GM03348 (cell line): ENCODE measurements around the gene NKPD1.
"Not testable (repeated sequence)": the region's sequence is repeated elsewhere in the genome, so short reads cannot be mapped to it uniquely, and the experiment has no call there.

Experiments
- DNase-seq: peaks from one replicate; pipeline ENCODE4 v3.0.0; 2012; ENCODE audit warnings: low spot score

The NKPD1 gene

DNA sequence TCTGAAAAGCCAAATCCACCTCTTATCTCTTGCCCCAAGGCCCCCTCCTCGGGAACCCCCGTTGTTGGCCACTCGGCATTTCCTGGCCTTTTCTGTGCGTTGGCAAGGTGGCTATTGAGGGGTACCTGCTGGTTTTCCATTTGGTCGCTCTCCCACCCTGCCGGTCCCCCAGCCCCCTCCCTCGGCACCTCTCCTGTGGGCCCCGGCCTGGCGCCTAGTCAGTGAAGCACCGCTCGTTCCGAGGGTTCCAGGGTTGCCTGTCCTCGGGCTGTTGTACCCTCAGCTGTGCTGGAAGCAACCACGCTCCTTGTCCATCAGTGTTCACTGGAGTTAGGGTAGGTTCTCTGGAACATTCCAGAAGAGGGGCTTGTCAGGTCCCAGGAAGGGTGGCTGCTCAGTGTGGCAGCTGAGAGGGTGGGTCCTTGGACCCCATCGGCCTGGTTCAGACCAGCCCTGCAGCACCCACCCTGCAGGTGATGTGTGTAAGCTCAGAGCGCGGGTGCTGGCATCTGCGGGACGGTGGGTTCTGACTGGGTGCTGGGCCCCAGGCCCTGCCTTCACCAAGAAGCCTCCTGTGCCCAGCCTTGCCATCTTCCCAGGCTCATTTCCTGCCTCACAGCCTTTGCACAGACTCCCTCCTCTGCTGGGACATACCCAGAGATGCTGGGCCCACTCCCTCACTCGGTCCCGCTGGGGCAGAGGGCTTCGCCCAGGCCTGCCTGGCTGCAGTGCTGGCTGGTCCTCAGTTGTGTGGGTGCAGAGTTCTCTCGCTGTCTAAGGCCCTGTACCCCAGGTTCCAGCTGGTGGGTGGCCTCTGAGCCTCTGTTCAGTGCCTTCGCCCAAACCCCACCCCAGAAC, 21.3 kb downstream of the NKPD1 start:
- DNase-seq, result no peak

DNA sequence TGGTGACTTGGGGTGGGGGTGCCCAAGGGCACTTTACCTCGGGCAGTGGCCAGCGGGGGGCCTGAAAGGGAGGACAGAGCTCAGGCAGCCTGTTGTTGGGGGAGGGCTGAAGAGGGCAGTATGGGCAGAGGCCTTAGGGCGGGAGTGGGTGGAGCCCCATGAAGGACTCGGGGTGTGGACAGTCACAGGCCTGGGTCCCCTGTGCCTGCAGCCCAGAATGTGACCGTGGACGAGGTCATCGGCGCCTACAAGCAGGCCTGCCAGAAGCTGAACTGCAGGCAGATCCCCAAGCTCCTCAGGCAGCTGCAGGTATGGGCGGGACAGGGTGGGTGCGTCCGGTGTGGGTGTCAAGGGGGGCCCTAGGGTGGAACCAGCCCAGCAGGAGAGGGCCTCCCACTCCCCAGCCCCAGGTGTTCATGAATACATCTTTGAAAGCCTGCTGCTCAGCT, 22.5 kb downstream of the NKPD1 start:
- no peak for DNase-seq

DNA sequence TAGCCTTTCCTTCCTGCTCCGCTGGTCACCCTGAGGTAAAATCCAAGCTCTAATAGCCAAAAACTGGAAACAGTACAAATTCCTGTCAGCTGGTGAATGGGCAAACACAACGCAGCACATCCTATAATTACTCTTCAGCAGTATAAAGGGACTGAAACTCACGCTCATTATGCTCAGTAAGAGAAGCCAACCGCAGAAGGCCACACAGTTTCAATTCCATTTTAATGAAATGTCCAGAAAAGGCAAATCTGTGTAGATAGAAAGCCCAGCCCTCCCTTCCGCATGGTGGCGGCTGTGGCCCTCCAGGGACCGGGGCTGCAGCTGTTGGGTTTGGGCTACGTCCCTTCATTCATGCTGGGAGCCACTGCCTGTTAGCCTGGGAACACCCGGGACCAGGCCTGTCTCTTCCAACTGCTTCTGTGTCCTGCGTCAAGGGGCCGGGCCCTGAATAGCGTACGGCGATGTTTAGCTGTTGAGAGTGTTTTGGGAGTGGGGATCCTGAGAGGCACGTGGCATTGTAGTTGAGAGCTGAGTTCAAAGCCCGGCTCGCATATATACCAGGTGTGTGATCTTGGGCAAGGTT, 23.5 kb downstream of the NKPD1 start:
- DNase-seq, result no peak

DNA sequence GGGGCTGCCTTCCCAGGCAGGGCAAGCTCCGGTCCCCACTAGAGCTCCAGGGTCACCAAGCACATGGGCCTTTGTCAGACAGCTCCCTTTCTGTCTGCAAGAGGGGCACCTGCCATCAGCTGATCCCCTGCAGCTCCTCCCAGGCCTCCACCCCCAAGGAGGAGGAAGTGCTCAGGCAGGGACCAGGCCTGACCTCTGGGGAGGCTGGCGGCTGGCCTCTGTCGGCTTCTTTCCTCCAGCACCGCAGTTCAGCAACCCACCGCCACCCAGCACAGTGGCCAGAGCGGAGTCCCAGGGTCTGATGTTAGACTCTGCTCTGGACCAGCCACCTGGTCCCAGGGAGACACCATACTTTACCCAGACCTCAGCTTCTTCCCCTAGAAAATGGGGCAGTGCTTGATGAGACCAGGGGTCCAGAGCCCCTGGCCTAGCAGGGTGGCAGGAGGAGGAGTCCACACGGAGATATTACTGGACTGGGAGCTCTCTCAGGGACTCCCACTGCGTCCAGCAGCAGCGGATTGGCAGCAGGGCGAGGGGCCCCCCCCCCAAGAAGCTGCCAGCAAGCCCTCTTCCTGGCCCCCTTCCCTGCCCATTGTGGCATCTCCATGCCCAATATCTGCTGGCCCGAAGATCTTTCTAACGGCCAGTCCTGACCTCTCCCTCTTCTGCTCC, 24.1 kb downstream of the NKPD1 start:
- DNase-seq, result no peak

DNA sequence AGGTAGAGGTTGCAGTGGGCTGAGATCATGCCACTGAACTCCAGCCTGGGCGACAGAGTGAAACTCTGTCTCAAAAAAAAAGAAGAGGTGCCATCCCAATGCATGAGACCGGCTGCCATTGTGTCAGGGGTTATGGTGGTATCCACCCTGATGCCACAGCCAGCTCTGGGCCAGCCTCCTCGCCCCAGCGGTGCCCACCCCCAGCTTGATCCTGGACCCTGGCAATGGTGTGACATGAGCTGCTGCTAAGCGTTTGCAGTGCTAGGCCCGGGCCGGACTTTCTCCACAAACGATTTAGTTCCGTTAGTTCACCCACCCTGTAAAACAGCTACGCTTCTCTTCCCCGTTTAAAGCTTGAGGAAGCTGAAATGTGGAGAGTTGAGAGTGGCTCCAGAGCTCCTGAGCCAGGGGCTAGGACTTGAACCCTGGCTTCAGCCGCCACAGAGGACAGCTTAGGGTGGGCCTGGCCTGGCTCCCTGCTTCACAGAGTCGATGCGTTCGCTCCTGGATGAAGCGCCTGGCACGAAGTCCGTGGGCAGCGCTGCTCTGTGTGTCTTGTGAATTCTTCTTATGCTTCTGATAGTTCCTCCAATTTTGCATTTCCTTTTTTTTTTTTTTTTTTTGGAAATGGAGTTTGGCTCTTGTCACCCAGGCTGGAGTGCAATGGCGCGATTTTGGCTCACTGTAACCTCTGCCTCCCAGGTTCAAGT, 25.5 kb downstream of the NKPD1 start:
- DNase-seq, result no peak

DNA sequence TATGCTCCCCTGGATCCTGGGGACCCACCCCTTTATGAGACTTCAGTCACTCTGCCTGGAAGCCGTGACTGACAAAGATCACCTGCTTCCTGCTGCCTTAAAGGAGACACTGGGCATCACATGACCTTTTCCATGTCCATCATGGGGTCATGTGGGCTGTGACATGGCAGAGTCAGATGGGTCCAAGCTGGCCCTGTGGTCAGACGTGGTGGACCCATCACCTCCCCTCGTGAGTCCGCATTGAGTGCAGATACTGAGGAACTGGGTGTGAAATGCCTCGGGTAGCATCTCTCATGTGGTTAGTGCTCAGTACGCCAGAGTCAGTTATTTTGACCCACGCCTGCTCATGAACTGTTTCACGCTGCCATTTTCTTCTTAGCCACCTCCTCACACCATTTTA, 27.1 kb downstream of the NKPD1 start:
- no peak for DNase-seq

DNA sequence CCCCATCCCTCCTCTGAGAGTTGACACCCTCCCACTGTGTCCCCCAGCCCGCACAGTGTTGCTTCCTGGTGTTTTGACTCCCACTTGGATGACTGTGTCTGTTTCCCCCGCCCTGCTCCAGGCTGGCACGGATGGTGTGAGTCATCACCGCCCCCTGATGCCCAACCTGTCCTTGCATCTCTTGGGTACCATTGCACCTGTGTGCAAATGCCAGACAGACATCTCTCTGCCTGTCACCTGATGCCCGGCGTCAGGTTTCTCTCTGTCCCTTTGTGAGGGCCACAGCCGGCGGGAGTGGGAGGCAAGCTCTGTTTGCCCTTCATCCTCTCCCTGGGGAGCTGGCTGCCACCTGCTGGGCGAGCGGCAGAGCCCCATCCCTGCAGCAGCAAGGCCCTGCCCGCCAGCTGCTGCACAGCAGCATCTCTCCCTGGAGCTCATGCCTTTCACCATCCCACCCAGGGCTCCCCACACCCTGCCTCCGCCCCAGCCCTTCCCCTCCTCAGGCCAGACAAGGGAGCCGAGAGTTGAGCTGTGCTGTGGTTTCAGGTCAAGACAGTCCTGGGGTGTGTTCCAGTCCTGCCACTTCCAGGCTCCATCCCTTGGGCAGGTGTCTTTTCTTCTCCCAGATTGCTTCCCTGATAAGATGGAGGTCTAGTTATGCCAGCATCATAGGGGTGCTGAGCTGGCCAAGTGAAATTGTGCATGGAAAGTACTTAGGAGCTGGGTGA, 29.7 kb downstream of the NKPD1 start:
- no peak for DNase-seq

DNA sequence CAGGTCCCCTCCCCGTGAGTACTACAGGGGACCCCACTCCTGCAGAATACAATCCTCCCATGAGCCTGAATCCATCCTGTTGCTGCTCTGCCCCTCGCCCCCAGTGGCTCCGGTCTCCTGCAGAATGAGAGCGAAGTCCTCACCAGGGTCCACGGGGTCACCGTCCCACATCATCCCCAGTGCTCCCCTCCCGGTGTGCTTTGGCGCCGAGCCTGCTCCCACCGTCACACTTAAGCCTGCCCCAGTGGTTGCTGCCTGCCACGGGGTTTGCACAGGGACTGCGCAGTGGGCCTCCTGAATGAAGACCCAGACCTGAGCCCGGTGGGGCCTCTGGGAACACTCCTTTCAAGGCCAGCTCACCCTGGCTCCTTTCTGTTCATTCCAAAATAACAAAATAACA, 30.5 kb downstream of the NKPD1 start:
- no peak for DNase-seq

DNA sequence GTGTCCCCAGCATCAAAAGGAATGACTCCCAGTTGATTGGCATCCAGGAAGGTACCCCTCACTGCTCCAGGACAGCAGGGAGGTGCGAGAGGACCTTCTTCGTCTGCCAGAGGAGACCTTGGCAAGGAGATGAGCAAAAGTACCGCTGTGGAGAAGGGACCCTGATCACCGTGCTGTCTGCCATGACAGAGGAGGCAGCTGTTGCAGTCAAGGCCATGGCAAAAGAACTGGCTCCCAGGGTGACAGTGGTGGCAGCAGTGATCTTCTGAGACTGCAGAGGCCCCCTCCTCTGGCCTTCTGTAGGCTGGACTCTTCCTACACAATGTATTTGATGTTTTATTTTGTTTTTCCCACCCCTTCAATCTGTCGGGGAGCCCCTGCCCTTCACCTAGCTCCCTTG, 32.0 kb downstream of the NKPD1 start:
- DNase-seq, result no peak

DNA sequence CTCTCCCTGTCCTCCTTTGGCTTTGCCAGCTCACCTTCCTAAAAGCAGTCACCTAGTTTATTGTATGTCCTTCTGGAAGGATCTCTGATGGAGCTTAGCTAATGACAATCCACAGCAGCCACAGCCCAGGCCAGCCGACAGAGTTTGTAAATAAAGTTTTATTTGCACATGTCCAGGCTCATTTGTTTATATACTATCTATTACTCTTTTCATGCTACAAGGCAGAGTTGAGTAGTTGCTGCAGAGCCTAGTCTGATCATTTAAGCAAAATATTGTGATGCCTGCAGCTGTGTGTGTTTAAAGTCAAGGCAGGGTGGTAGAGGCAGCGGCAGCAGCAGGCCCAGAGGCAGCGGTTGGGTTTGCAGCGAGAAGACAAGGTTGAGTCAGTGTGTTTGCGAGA, 32.6 kb downstream of the NKPD1 start:
- no peak for DNase-seq

DNA sequence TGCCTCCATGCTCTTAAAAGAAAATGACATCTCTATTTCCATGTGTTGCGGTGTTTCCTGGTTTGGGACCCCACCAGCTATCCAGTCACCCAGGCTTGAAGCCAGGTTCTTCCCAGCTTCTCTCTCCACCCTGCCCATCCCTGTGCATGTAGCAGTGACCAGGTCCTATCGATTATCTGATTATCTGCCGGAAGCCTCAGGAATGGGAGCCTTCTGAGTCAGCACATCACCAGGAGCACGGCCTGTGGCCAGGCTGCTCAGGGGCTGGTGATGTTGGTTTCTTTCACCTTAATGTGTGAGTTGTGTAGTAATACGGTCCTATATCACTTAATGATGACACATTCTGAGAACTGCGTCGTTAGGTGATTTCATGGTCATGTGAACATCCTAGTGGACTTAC, 34.1 kb downstream of the NKPD1 start:
- DNase-seq, result no peak

DNA sequence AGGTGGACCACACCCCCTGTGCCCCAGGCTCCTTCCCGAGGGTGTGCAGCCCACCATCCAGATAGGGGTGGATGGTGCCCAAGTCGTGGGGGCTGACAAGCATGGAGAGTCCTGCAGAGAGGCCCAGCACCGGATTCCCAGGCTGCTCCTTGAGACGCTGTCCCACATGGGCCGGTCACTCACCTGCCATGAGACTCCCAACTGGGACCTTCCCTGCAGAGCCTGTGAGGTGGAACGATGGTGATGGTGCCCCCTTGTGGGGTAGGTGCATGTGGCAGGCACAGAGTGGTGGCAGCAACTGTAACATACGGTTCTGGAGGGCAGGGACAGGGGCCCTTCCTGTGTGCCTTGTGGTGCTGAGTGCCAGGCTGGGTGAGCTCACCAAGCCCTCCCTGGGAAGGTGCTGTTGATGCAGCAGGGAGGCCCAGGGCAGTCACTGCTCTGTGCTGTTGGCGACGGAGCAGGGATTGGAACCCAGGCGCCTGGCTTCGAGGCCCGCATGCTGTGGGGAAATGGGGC, 34.7 kb downstream of the NKPD1 start:
- peak; percentile 82 for DNase-seq

DNA sequence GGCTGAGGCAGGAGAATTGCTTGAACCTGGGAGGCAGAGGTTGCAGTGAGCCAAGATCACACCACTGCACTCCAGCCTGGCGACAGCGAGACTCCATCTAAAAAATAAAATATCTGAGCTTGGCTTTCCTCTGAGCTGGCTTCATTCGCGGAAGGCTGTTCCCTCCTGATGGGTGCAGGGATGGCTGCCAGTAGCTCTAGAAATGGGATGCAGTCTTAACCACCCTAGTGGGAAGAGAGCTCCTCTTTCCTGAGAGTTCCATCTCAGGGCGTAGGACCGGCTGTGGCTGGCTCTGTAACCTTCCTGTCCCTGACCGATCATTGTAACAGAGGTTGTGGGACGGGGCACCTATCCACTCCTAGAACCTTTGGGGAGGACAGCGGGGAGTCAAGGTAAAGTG, 35.4 kb downstream of the NKPD1 start:
- DNase-seq, result no peak

DNA sequence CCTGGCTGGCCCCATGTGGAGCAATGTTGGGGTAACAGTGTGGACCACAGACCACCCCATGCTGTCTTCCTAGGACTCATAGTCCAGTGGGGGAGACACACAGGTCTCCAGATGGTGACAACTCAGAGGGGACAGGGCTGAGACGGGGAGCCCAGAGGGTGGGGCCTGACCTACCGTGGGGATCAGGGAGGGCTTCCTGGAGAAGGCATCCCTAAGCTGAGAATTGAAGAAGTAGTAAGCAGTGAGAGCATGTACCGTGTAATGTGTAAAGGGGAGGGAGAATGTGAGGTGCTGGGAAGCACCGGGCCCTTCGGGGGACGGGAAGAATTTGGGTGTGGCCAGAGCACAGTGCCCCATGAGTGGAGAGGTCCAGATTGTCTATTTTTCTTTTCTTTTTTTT, 36.8 kb downstream of the NKPD1 start:
- no peak for DNase-seq

DNA sequence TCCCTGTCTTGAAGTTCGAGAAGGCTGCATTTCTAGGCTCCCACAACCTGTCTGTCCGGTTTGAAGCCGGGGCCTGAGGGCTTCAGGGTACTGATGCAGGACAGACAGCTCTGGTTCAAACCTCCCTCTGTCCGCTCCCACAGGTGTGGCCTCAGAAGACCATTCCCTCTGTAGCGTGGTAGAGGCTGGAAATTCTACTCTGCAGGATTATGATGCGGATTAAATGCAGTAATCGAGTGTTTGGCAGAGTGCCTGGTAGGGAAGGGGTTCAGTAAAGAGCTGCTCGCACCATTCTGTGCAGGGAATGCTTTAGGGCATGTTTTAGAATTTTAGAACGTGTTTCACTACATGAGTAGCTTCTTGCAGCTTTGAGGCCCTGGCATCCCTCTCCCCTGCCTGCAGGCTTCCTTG, 37.3 kb downstream of the NKPD1 start:
- no peak for DNase-seq

DNA sequence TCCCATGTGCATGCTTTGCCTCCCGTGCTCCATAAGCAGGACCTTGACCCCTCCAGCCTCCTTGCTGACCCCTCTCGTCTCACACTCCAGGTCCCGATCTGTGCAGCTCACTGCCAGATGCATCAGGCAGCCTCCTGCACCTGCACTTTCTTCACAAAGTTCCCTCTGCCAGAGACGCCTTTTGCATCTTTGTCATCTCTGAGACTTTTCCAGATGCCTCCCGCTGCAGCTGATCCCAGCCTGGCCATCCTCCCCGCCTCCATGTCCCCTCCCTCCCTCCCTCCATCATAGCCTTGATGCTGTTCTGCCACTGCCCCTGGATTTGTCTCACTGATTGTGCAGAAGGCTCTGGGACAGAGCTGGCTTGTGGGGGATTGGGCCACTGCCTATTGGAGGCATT, 38.0 kb downstream of the NKPD1 start:
- DNase-seq, result no peak

DNA sequence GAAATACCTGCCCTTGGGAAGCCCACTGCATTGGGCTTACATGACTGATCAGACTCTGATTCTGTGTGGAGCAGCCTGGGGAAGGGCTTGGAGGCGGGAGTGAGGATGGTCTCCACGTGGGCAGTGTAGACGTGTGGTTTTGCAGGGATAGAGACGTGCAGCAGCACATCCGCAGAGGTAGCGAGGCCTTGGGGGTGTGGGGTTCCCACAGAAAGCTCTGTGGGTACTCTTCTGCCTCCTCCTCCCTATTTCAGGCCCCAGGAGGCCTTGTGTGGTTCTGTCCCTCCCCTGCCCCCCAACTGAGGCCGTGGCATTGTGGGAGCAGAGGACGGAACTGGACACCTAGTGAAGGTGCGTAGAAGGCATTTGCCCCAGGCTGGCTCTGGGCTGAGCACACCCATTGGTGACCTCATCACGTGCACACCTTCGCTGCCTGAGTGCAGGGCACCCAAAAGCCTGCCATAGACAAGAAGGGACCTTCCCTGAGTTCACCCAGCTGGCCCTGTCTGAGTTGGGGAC, 38.9 kb downstream of the NKPD1 start:
- no peak for DNase-seq

DNA sequence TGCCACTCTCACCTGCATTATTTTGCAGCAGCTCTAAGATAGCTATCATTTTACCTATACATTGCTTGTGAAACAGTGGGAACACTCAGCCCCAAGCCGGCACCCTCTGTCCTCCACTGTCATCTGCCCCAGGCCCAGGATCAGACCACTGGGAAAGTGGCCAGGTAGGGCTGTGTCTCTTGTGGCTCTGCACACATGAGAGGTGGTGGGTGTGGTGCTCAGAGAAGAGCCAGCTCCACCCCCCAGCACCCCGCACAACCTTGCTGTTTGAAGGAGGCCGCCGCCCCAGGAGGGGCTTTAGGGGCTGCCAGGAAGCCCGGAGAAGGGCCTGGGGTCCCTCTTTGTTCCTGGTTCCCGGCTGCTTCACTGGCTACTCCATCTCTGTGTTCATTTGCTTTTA, 41.2 kb downstream of the NKPD1 start:
- DNase-seq, result no peak

DNA sequence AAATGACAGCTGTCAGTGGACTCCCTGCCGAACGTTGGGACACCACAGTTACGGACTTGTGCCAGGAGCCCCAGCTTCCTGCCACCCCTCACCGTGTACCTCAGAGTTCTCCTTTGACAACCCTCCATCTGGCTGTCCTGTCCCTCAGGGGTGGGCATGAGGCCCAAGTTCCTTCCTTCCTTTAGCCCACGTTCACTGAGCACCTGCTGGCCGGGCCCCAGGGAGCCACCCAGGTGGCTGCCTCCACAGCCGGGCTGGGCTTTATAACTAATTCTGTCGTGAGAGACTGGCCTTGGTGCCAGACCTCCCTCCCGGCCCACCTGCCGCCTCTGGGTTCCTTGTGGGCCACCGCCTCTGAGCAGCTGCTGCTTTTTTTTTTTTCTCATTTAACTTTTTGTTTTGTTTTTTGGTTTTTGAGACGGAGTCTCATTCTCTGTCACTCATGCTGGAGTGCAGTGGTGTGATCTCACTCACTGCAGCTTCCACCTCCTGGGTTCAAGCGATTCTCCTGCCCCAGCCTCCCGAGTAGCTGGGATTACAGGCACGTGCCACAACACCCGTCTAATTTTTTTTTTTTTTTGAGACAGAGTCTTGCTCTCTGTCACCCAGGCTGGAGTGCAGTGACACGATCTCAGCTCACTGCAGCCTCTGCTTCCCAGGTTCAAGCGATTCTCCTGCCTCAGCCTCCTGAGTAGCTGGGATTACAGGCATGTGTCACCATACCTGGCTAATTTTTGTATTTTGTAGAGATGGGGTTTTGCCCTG, 42.0 kb downstream of the NKPD1 start:
- DNase-seq, result not testable (repeated sequence)

DNA sequence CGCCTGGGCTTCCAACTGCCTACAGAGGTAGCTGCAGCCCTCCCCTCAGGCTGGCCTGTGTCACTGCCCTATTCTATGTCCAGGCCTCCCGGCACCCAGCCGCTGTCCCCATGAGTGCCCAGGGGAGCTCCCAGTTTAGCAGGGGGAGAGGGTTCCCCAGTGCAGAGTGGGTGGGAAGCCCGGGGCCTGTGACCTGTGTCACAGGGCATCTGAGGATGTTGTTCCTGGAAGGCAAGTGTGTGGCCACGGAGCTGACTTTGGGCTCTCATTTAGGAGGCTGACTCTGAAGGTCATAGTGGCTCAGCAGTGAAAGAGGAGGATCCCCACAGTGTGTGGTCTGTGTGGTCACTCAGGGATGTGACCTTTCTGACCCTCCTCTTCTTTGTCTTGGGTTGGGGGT, 42.7 kb downstream of the NKPD1 start:
- no peak for DNase-seq

DNA sequence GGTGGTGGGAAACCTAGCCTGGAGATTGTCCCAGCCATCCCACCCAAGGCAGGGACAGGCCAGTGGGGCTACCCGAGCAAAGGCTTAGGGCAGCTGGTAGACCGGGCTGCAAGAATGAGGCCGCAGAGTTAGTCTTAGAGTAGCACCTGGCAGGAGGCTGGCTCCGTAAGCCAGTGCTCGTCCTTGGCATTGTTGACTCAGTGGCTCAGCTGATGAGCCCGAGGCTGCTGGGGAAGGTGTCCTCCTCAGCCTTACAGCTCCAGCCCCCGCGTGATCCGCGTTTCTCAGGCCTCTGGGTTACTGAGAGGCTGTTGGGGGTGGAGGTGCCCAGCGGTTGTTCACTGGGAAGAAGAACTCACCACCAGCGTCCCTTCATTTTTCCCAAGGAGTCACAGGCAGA, 43.1 kb downstream of the NKPD1 start:
- DNase-seq, result no peak
